ENCODE data around the gene DPAGT1. TPM values are rescaled to one million over a fixed set of nuclear protein-coding genes. Genes with fewer than 3 reads are reported as not detected.
"Not testable (repeated sequence)": the region's sequence is repeated elsewhere in the genome, so short reads cannot be mapped to it uniquely, and the experiment has no call there.

The DPAGT1 gene
- total RNA-seq, 4 donors from 2014 or later, result 18.5 to 29.9 (median 26.7) TPM

DNA sequence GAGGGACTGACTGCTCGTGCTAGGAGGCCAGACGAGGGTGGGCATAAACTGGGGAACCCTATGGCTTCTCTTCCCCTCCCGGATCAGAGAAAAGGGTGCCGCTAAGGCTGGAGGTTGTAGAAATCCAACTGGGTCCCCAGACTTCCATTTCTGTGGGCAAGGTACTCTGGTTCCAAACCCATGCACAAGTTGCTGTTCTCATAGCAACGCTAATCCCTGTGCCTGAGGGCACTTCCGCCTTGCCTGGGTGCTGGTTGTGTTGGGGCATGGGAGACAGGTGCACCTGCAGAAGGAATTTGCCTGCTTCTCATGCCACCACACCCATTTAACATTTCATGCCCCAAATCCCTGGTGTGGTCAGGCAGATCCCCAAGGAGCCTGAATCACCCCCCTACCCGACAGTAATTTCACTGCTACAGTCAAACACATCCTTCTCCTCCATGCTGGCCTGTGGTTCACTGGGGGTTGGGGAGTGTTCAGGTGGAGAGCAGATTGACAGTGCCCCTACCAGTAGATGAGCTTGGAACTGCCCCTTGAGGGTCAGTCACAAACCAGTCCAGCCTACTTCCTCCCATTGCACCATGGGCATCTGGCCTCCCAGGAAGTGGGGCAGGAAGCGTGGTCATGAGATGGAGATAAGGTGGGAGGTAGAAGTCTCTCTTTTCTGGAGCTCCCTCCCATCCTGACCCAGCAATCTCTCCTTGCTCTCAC lies 6.6 kb upstream of the DPAGT1 start:
- peaks cover 7 to 36% (median 9%) of the 10 kb centered on the region in 3 donors for H3K36me3 ChIP-seq
- 7 to 28% methylated on average over 4 to 5 of the region's 8 CpGs for WGBS, 2 donors
- H3K4me3 ChIP-seq, result peak overlapping the region; percentile 68 to 99 (median 93)
- peak overlapping the region; percentile 83 to 95 (median 91) for H3K27ac ChIP-seq
- H3K9me3 ChIP-seq, result no peaks in the 10 kb centered on the region
- no peak for TF ChIP-seq POLR2A (IDR thresholded peaks at IDR 0.05)
- TF ChIP-seq, protein P1, sequence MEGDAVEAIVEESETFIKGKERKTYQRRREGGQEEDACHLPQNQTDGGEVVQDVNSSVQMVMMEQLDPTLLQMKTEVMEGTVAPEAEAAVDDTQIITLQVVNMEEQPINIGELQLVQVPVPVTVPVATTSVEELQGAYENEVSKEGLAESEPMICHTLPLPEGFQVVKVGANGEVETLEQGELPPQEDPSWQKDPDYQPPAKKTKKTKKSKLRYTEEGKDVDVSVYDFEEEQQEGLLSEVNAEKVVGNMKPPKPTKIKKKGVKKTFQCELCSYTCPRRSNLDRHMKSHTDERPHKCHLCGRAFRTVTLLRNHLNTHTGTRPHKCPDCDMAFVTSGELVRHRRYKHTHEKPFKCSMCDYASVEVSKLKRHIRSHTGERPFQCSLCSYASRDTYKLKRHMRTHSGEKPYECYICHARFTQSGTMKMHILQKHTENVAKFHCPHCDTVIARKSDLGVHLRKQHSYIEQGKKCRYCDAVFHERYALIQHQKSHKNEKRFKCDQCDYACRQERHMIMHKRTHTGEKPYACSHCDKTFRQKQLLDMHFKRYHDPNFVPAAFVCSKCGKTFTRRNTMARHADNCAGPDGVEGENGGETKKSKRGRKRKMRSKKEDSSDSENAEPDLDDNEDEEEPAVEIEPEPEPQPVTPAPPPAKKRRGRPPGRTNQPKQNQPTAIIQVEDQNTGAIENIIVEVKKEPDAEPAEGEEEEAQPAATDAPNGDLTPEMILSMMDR (IDR thresholded peaks at IDR 0.05), result no peak
- no peak for DNase-seq
- intact Hi-C loops (cut with DNase I), result no loop called here
- no peaks in the 10 kb centered on the region for H3K27me3 ChIP-seq
- peaks cover 14 to 61% (median 21%) of the 10 kb centered on the region in 3 donors for H3K4me1 ChIP-seq

DNA sequence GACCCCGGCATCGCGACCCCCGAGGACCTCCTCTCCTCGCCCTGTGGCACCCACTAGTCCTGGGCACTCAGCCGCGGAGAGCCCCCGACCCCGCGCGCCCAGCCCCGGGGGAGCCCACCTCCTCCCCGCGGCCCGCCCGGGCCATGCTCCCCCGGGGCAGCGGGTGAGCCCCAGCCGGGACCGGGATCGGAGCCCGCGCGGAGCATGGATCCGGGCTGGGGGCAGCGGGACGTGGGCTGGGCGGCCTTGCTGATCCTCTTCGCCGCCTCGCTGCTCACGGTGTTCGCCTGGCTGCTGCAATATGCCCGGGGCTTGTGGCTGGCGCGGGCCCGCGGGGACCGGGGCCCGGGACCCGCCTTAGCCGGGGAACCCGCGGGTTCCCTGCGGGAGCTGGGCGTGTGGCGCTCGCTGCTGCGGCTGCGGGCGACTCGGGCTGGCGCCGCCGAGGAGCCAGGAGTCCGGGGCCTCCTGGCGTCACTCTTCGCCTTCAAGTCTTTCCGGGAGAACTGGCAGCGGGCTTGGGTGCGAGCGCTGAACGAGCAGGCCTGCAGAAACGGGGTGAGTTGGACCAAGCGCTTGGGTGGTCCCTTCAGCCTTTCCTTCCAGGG lies 6.0 kb upstream of the DPAGT1 start:
- TF ChIP-seq, protein P1 (IDR thresholded peaks at IDR 0.05), result no peak
- TF ChIP-seq POLR2A (IDR thresholded peaks at IDR 0.05), result no peak
- peak overlapping the region; percentile 68 to 99 (median 93) for H3K4me3 ChIP-seq
- H3K4me1 ChIP-seq, result peaks cover 14 to 63% (median 27%) of the 10 kb centered on the region in 3 donors
- H3K27ac ChIP-seq, result peak overlapping the region; percentile 83 to 95 (median 91)
- peaks cover 2 to 29% (median 7%) of the 10 kb centered on the region in 3 donors for H3K36me3 ChIP-seq
- no peak for DNase-seq
- H3K27me3 ChIP-seq, result no peaks in the 10 kb centered on the region
- no CpG with 5 or more reads among the region's 65 CpGs for WGBS, 2 donors
- intact Hi-C loops (cut with DNase I), result no loop called here
- no peaks in the 10 kb centered on the region for H3K9me3 ChIP-seq

DNA sequence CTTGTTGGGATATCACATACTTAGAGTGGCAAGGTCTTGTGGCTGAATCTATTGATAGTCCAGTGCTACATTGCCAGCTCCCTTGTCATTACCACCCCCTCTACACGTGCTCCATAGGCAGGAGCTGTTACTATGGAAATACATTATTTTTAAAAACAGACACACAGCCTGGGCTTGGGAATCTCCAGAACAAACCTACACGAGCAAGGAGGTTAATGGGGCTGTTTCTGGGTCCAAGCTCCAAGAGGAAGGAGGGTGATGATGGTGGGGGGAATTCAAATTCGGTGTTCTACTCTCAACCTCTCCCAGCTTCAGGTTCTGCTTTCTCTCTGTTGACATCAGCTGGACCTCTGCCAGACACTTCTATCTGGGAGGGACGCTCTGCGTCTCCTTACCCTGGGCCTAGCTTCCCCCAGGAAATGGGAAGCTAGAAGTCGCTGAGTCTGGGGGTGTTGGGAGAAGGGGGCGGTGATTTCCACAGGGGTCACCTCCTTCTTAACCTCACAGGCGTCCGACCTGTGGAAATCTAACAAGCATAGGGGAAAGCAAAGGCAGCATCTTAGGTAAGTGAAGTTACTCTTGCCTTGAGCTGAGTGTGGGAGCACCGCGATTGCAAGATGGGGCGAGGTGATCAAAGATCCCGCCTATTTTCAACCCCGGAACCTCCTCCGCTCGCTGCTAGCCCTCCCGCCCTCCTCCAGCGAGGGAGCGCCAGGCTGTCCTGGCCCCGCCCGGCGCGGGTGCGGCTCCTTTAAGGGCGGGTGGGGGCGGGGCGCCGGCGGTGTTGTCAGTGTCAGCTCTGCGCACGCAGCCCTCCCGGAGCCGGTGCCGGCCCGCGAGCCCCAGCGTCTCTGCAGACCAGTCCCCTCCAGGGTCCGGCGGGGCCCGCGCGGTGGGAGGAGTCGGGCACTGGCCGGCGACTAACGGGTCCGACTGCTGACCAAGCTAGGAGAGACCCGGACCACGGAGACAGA lies 5.2 kb upstream of the DPAGT1 start, which contains the start of gene C2CD2L:
C2CD2L (plus strand) TSS at position 781 of the 974 bp plus-strand sequence. CDS start 398 bp downstream, outside the sequence.
- TF ChIP-seq, protein P1 (IDR thresholded peaks at IDR 0.05), result no peak
- TF ChIP-seq POLR2A (IDR thresholded peaks at IDR 0.05), result peak in 2 of 4 donors; percentile 38 to 68
- H3K36me3 ChIP-seq, result peaks cover 0 to 21% (median 0%) of the 10 kb centered on the region in 3 donors
- peak; percentile 81 for DNase-seq
- peak within 1 kb of the TSS; percentile 68 to 99 (median 93) for H3K4me3 ChIP-seq
- peaks cover 14 to 61% (median 27%) of the 10 kb centered on the region in 3 donors for H3K4me1 ChIP-seq
- H3K9me3 ChIP-seq, result no peaks in the 10 kb centered on the region
- peak within 1 kb of the TSS; percentile 83 to 95 (median 91) for H3K27ac ChIP-seq
- H3K27me3 ChIP-seq, result no peaks in the 10 kb centered on the region
- intact Hi-C loops (cut with DNase I), result no loop called here
- 0 to 2% methylated on average over 3 to 11 of the region's 49 CpGs for WGBS, 2 donors

GRCh38 chr11:119103793-119104192 lies 2.1 kb upstream of the DPAGT1 start:
- no peaks in the 10 kb centered on the region for H3K9me3 ChIP-seq
- H3K27me3 ChIP-seq, result no peaks in the 10 kb centered on the region
- TF ChIP-seq POLR2A (IDR thresholded peaks at IDR 0.05), result no peak
- TF ChIP-seq, protein P1 (IDR thresholded peaks at IDR 0.05), result no peak
- H3K4me3 ChIP-seq, result no peak overlapping the region
- WGBS, 2 donors, result 51 to 64% methylated on average over 4 of the region's 4 CpGs
- peaks cover 0 to 3% (median 0%) of the 10 kb centered on the region in 3 donors for H3K36me3 ChIP-seq
- peak overlapping the region in 2 of 4 donors; percentile 95 to 96 for H3K27ac ChIP-seq
- no peak for DNase-seq
- intact Hi-C loops (cut with DNase I), result no loop called here
- H3K4me1 ChIP-seq, result peaks cover 23 to 63% (median 34%) of the 10 kb centered on the region in 3 donors

DNA sequence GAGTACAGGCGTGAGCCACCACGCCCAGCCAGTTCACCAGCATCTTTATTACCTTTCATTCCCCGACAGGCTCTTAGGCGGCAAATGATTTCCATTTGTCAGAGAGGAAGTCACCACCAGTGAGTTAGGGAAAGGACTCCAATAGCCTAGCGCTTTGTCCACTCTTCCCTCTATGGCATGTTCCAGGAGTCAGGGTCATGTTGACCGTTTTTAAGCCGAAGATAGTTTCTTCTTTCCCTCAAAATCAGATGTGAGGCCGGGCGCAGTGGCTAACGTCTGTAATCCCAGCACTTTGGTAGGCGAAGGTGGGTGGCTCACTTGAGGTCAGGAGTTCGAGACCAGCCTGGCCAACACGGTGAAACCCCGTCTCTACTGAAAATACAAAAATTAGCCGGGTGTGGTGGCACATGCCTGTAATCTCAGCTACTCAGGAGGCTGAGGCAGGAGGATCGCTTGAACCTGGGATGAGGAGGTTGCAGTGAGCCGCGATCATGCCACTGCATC lies 1.6 kb upstream of the DPAGT1 start:
- Histone ChIP-seq H3K27ac (peak overlapping the region; percentile 88 to 97 (median 96)), H3K4me3 (peak overlapping the region; percentile 62 to 88 (median 75)), H3K4me1 (peaks cover 18 to 57% (median 28%) of the 10 kb centered on the region in 3 donors)
- DNase-seq; H3K9me3 ChIP-seq; H3K36me3 ChIP-seq; H3K27me3 ChIP-seq; intact Hi-C loops (cut with DNase I): not testable (repeated sequence)
- WGBS, 2 donors, result 77 to 79% methylated on average over 10 to 17 of the region's 18 CpGs

Data from esophagus squamous epithelium (tissue), 5 donors.